Adrenal gland (tissue), 19 donors: Measurements from ENCODE around the gene HYAL2. TPM values are rescaled to one million over a fixed set of nuclear protein-coding genes. Genes with fewer than 3 reads are reported as not detected.
A peak's percentile ranks its signal among the peaks of the same experiment; 100 is the strongest.

Source experiments
- DNase-seq, 7 donors: peaks; one replicate each; pipeline ENCODE4 v3.0.0-alpha.2; 2019 to 2020
- H3K27ac ChIP-seq, 5 donors: fragments of 200-600 bp; sonication (generic) in 4 of 5; 1 replicate in 3 of 5; 2 replicates in 2 of 5; pipeline versions ENCODE4 v1.5.1 to v1.8.0; 2016 to 2020; ENCODE audit warnings: mild to moderate bottlenecking in 1 of 5
- H3K27me3 ChIP-seq: fragments of 200-600 bp; 2 replicates; pipeline ENCODE4 v1.8.0; 2021
- H3K36me3 ChIP-seq, 2 donors: fragments of 200-600 bp; replicated peaks in 1 of 2; 1 replicate in 1 of 2; 2 replicates in 1 of 2; pipeline versions ENCODE4 v1.5.1 to v1.8.0; 2018 to 2022
- H3K4me1 ChIP-seq, 2 donors: fragments of 200-600 bp; replicated peaks in 1 of 2; 1 replicate in 1 of 2; 2 replicates in 1 of 2; pipeline versions ENCODE4 v1.5.1 to v1.8.0; 2018 to 2021
- H3K4me3 ChIP-seq, 4 donors: fragments of 200-600 bp; sonication (generic) in 3 of 4; one replicate each; pipeline ENCODE4 v1.5.1; 2016 to 2018
- H3K9me3 ChIP-seq, 3 donors: fragments of 200-600 bp; sonication (generic) in 1 of 3; replicated peaks in 1 of 3; 1 replicate in 2 of 3; 2 replicates in 1 of 3; pipeline versions ENCODE4 v1.5.1 to v1.8.0; 2016 to 2021
- POLR2A ChIP-seq, 2 donors: fragments of 450-650 bp; IDR thresholded peaks; one replicate each; pipeline ENCODE4 v1.6.1; 2017; ENCODE audit warnings: antibody characterized with exemption in 2 of 2, mild to moderate bottlenecking in 2 of 2, moderate library complexity in 1 of 2
- WGBS, 4 donors: extraction: QIAGEN DNeasy Blood & Tissue Kit in 2 of 4; methylation state at CpG; one replicate each; pipeline versions ENCODE4 v1.1.5 to v1.1.7; 2013 to 2017; 5-methylcytosine and 5-hydroxymethylcytosine counted together
- intact Hi-C, 2 donors: fragments of 100-400 bp; cut with DNase I; formaldehyde crosslinking; loops; one replicate each; pipeline versions ENCODE4 v1.14.1 to v1.15.0; 2022 to 2023
- long read RNA-seq, 10 donors: library from polyadenylated mRNA in 3 of 10; unstranded in 2 of 10; stranded (forward) in 1 of 10; transcript quantifications; one replicate each; pipeline ENCODE4 v2.0.0 and lab custom pipeline, GENCODE V29; 2021 to 2026
- polyA plus RNA-seq, 3 donors: library from polyadenylated mRNA; stranded (reverse); fragments of 200-250 nt in 2 of 3; fragments of 350-450 nt in 1 of 3; fragmentation: Illumina TruSeq in 1 of 3; extraction: RNeasy Lipid Tissue Mini Kit (QIAGEN cat#74804) in 1 of 3; gene quantifications; one replicate each; pipeline ENCODE4 v1.2.3, GENCODE V29; 2013 to 2014
- total RNA-seq, 9 donors: library from RNA; depleted of rRNA in 4 of 9; stranded (reverse); fragments of >200 nt in 4 of 9; fragments of 120-200 nt in 1 of 9; fragmentation: NEBNext Ultra II Directional in 1 of 9; extraction: Animal tissue kit (Norgen Biotek cat#: 25700) in 1 of 9; gene quantifications; one replicate each; pipeline versions ENCODE4 v1.1.0 to v1.2.4, GENCODE V29; 2013 to 2023
- TF ChIP-seq, protein P1 (sequence below), 6 experiments: fragments of 450-650 bp in 4 of 6; fragments of 200-600 bp in 2 of 6; sonication (generic) in 1 of 6; IDR thresholded peaks; 1 replicate in 5 of 6; 2 replicates in 1 of 6; pipeline versions ENCODE4 v1.5.1 to v1.8.0; 2016 to 2021; ENCODE audit warnings: antibody characterized with exemption in 6 of 6, mild to moderate bottlenecking in 2 of 6, moderate library complexity in 1 of 6
- donor health status: healthy with polysubstance abuse.
- donor health status: Bipolar disorder and iron deficiency.
- donor health status: DM: yes; HTN: yes; CAD: no.
- donor health status: DM: no; HTN: no; CAD: no.
- donor health status: DM: no; HTN: no; CAD: no.
- donor health status: DM: yes; HTN: yes; CAD: no.

Gene HYAL2, protein sequence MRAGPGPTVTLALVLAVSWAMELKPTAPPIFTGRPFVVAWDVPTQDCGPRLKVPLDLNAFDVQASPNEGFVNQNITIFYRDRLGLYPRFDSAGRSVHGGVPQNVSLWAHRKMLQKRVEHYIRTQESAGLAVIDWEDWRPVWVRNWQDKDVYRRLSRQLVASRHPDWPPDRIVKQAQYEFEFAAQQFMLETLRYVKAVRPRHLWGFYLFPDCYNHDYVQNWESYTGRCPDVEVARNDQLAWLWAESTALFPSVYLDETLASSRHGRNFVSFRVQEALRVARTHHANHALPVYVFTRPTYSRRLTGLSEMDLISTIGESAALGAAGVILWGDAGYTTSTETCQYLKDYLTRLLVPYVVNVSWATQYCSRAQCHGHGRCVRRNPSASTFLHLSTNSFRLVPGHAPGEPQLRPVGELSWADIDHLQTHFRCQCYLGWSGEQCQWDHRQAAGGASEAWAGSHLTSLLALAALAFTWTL
- total RNA-seq (100 to 1,000 TPM in 4 of 9 donors, 10 to 100 TPM in 5; 62.9 to 186 (median 96.7) TPM), polyA plus RNA-seq (100 to 1,000 TPM in 2 of 3 donors, 10 to 100 TPM in 1; 28.0 to 147 (median 109) TPM)
- long read RNA-seq, donor 1, full-length matches to known transcripts = 26 of 41 reads
- long read RNA-seq, donor 1, partial matches to known transcripts = 15 of 41 reads
- long read RNA-seq, donor 1, other reads (novel, unspliced or antisense) = 0 of 41 reads
- long read RNA-seq, donor 2, full-length matches to known transcripts = 25 of 25 reads
- long read RNA-seq, donor 2, partial matches to known transcripts = 0 of 25 reads
- long read RNA-seq, donor 2, other reads (novel, unspliced or antisense) = 0 of 25 reads
- long read RNA-seq, donor 3, full-length matches to known transcripts = 40 of 40 reads
- long read RNA-seq, donor 3, partial matches to known transcripts = 0 of 40 reads
- long read RNA-seq, donor 3, other reads (novel, unspliced or antisense) = 0 of 40 reads
- long read RNA-seq, donor 4, full-length matches to known transcripts = 48 of 54 reads
- long read RNA-seq, donor 4, partial matches to known transcripts = 4 of 54 reads
- long read RNA-seq, donor 4, other reads (novel, unspliced or antisense) = 2 of 54 reads
- long read RNA-seq, donor 5, full-length matches to known transcripts = 202 of 220 reads
- long read RNA-seq, donor 5, partial matches to known transcripts = 5 of 220 reads
- long read RNA-seq, donor 5, other reads (novel, unspliced or antisense) = 13 of 220 reads
- long read RNA-seq, donor 6, full-length matches to known transcripts = 42 of 43 reads
- long read RNA-seq, donor 6, partial matches to known transcripts = 1 of 43 reads
- long read RNA-seq, donor 6, other reads (novel, unspliced or antisense) = 0 of 43 reads
- long read RNA-seq, donor 7, full-length matches to known transcripts = 14 of 14 reads
- long read RNA-seq, donor 7, partial matches to known transcripts = 0 of 14 reads
- long read RNA-seq, donor 7, other reads (novel, unspliced or antisense) = 0 of 14 reads
- long read RNA-seq, donor 8, full-length matches to known transcripts = 28 of 28 reads
- long read RNA-seq, donor 8, partial matches to known transcripts = 0 of 28 reads
- long read RNA-seq, donor 8, other reads (novel, unspliced or antisense) = 0 of 28 reads
- long read RNA-seq, donor 9, full-length matches to known transcripts = 16 of 16 reads
- long read RNA-seq, donor 9, partial matches to known transcripts = 0 of 16 reads
- long read RNA-seq, donor 9, other reads (novel, unspliced or antisense) = 0 of 16 reads
- long read RNA-seq, donor 10, full-length matches to known transcripts = 11 of 11 reads
- long read RNA-seq, donor 10, partial matches to known transcripts = 0 of 11 reads
- long read RNA-seq, donor 10, other reads (novel, unspliced or antisense) = 0 of 11 reads

DNA sequence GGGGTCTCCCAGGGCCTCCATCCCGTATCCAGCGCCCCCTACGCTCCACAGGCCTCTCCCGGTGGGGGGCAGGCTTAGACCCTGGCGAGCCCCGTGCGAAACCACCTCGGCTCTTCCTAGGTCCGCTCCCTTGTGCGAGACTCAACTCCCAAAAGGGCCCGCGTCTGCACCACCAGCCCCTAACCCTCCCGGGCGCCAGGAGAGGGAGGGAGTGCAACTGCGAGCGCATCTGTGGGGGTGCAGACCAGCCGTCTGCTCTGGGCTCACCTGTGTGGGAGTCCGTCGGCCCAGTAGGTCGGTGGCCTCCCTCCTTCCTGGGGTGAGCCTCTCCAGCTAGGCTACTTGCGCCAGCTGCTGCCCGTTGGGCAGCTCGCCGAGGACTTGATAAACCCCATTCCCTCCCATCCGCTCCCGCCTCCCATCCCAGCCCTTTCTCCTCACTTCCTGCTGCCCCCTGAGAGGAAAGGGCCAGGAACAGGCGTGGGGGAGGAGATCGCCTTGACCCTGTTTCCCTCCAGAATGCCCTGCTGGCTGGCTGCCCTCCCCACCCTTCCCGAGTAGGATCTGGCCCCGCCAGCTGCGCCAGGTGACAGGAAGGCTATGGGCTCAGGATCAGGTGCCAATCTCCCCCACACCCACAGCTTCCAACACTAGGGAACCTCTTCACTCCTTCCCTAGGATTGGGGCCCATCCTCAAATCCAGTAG is at the start of gene HYAL2:
Gene HYAL2 (minus strand): TSS at position 360 of the 706 bp plus-strand sequence. CDS start 2,256 bp downstream, outside the sequence.
- peak within 1 kb of the TSS; percentile 83 to 98 (median 94) for H3K27ac ChIP-seq
- no peaks in the 10 kb centered on the region for H3K9me3 ChIP-seq
- peak in 1 of 2 donors; percentile 34 for TF ChIP-seq POLR2A (IDR thresholded peaks at IDR 0.05)
- TF ChIP-seq, protein P1, sequence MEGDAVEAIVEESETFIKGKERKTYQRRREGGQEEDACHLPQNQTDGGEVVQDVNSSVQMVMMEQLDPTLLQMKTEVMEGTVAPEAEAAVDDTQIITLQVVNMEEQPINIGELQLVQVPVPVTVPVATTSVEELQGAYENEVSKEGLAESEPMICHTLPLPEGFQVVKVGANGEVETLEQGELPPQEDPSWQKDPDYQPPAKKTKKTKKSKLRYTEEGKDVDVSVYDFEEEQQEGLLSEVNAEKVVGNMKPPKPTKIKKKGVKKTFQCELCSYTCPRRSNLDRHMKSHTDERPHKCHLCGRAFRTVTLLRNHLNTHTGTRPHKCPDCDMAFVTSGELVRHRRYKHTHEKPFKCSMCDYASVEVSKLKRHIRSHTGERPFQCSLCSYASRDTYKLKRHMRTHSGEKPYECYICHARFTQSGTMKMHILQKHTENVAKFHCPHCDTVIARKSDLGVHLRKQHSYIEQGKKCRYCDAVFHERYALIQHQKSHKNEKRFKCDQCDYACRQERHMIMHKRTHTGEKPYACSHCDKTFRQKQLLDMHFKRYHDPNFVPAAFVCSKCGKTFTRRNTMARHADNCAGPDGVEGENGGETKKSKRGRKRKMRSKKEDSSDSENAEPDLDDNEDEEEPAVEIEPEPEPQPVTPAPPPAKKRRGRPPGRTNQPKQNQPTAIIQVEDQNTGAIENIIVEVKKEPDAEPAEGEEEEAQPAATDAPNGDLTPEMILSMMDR (IDR thresholded peaks at IDR 0.05) = peak in 1 of 6 experiments; percentile 1
- intact Hi-C loops = loop anchor here in 1 of 2 donors (5.0 kb wide), 1 partner anchor 50 kb away; no protein-coding TSS in a partner anchor
- peak; percentile 70 to 85 (median 73) for DNase-seq
- WGBS, 4 donors = 20 to 28% (median 25%) methylated on average over 18 to 31 of the region's 31 CpGs
- peaks cover 0 to 34% of the 10 kb centered on the region in 2 donors for H3K36me3 ChIP-seq
- no peaks in the 10 kb centered on the region for H3K27me3 ChIP-seq
- H3K4me3 ChIP-seq = peak within 1 kb of the TSS; percentile 25 to 96 (median 62)
- H3K4me1 ChIP-seq = peaks cover 41 to 71% of the 10 kb centered on the region in 2 donors

DNA sequence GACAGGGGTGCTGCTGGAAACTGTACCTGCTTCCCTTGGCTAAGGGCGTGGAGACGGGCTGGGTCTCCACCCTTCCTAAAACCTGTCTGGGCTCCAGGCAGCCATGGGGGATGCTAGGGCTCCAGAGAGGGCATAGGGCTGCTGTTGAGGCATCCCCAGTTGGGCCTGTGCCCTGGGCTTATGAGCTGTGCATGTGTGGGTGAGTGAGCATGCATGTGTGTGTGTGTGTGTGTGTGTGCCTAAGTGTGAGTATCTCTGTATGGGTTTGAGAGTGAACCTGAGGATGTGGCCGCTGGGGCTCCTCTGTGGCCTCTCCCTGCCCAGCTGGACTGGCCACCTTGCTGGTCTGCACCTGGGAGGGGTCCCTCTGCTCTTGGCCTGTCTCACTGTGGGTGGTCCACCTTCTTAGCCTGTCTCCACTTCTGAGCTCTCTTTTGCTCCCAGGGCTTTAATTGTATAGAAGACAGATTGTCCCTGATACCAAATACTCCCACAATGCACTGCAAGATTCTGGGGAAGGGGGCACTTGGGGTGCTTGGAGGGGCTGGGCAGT is 48.7 kb upstream of the HYAL2 start:
- DNase-seq = no peak
- no peaks in the 10 kb centered on the region for H3K4me1 ChIP-seq
- no peaks in the 10 kb centered on the region for H3K36me3 ChIP-seq
- intact Hi-C loops = no loop called here
- no peak overlapping the region for H3K27ac ChIP-seq
- TF ChIP-seq POLR2A (IDR thresholded peaks at IDR 0.05) = no peak
- TF ChIP-seq, protein P1 (IDR thresholded peaks at IDR 0.05) = no peak
- H3K9me3 ChIP-seq = no peaks in the 10 kb centered on the region
- WGBS, 4 donors = 44 to 93% (median 86%) methylated on average over 3 of the region's 3 CpGs
- no peak overlapping the region for H3K4me3 ChIP-seq
- H3K27me3 ChIP-seq = no peaks in the 10 kb centered on the region

DNA sequence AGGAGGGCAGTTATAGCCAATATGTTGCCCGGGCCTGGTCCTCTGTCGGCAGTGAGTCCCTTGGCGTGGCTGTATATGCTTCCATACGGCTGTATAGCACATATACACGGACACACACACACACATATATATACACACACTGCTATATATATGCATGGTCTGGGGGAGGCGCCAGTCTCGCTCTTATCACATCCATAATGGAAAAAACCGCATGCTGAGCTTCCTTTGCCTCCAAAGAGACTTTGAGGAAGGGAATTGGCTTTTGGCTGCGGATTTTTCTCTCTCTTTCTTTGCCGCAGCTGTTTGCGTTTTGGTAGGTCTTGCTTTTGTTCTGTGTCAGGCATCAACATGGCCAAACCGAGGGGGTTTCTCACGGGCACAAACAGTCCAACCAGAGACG is 48.0 kb upstream of the HYAL2 start:
- no peak for TF ChIP-seq POLR2A (IDR thresholded peaks at IDR 0.05)
- TF ChIP-seq, protein P1 (IDR thresholded peaks at IDR 0.05) = no peak
- Histone ChIP-seq H3K4me1 (no peaks in the 10 kb centered on the region), H3K9me3 (no peaks in the 10 kb centered on the region), H3K27me3 (no peaks in the 10 kb centered on the region), H3K36me3 (no peaks in the 10 kb centered on the region), H3K27ac (no peak overlapping the region), H3K4me3 (no peak overlapping the region)
- DNase-seq = no peak
- WGBS, 4 donors = 52 to 64% (median 61%) methylated on average over 12 to 14 of the region's 14 CpGs
- intact Hi-C loops = no loop called here
